ENCODE data around the gene P2RY13. TPM values are rescaled to one million over a fixed set of nuclear protein-coding genes. Genes with fewer than 3 reads are reported as not detected.

The P2RY13 gene
- total and polyA plus RNA-seq, 2 of the 4 experiments (the other 2 are of a cell fraction), result not detected

GRCh38 chr3:151285940-151286339 lies 43.4 kb downstream of the P2RY13 start:
- Histone ChIP-seq H3K4me2 (ENCODE audit: low read depth, low read length) (no peak overlapping the region), H2AK5ac (ENCODE audit: low read depth, low read length) (0 out of 2 replicates have a peak overlapping the region, but pooled peaks have one; percentile 67), H3K14ac (replicated peaks; ENCODE audit: low read depth, low read length) (no peak overlapping the region; the same call in 1 of the 2 replicates), H2BK5ac (ENCODE audit: low read depth, low read length, poor library complexity, severe bottlenecking) (no peak overlapping the region), H3K4ac (ENCODE audit: low read depth, low read length) (no peak overlapping the region), H3K9ac (ENCODE audit: low read depth, low read length) (no peak overlapping the region), H3K4me3 (ENCODE audit: insufficient read depth, low read depth, low read length) (no peak overlapping the region), H4K91ac (ENCODE audit: insufficient read depth, low read depth, low read length) (0 out of 2 replicates have a peak overlapping the region, but pooled peaks have one; percentile 25), H3K23ac (ENCODE audit: low read depth, low read length) (no peak overlapping the region), H3K27me3 (ENCODE audit: control insufficient read depth, insufficient read depth, low read length) (no peaks in the 10 kb centered on the region), H3K4me1 (ENCODE audit: control insufficient read depth, insufficient read depth, low read length) (peaks cover 3% of the 10 kb centered on the region; the same call in 1 of the 2 replicates), H3K27ac (ENCODE audit: insufficient read depth, low read length) (no peak overlapping the region), H2BK15ac (ENCODE audit: low read depth, low read length) (no peak overlapping the region), H3K79me1 (ENCODE audit: low read depth in 1 of 2, low read length in 2 of 2) (no peaks in the 10 kb centered on the region), H3K36me3 (ENCODE audit: control insufficient read depth, insufficient read depth, low read length) (no peaks in the 10 kb centered on the region), H2AFZ (replicated peaks; ENCODE audit: low read length, poor library complexity) (peak overlapping the region; percentile 37), H2BK20ac (ENCODE audit: low read depth, low read length) (peak overlapping the region; percentile 62), H4K5ac (ENCODE audit: low read depth, low read length) (no peak overlapping the region; the same call in 1 of the 2 replicates), H2BK120ac (ENCODE audit: low read depth, low read length) (peak overlapping the region; percentile 5), H3K9me3 (ENCODE audit: control insufficient read depth, insufficient read depth, low read length) (no peaks in the 10 kb centered on the region), H4K20me1 (ENCODE audit: insufficient read depth, low read length) (no peaks in the 10 kb centered on the region), H3K56ac (ENCODE audit: extremely low read depth, insufficient read depth, low read length) (no peak overlapping the region), H3K18ac (ENCODE audit: low read depth, low read length) (peak overlapping the region; percentile 39; the same call in 1 of the 2 replicates), H2AK9ac (replicated peaks; ENCODE audit: low read depth, low read length, poor library complexity) (no peak overlapping the region), H4K8ac (ENCODE audit: low read depth in 2 of 2, low read length in 2 of 2) (no peak overlapping the region), H3K9me1 (ENCODE audit: insufficient read depth, low read length) (no peaks in the 10 kb centered on the region)
- no CpG with 5 or more reads among the region's 1 CpG for WGBS, 2 experiments (ENCODE audit: extremely low coverage in 2 of 2, insufficient read length in 1 of 2)
- CTCF ChIA-PET, result no interaction called here
- BruUV-seq (replicated peaks), result no TSS peak
- dilution Hi-C loops (cut with HindIII; ENCODE audit: low sequenced_read_pairs, unreplicated experiment), result no loop called here
- no peak for ATAC-seq (ENCODE audit: low read depth)
- POLR2A ChIA-PET (ENCODE audit: unreplicated experiment), result no interaction called here
- DNase-seq, result no peak
- intact Hi-C loops (cut with micrococcal nuclease), result loop anchor here (10.0 kb wide), 1 partner anchor 521 kb away; the partner anchor contains the start of gene SIAH2
- in situ Hi-C loops (cut with MboI; ENCODE audit: low sequenced_read_pairs), result no loop called here
- TF ChIP-seq POLR2A (IDR thresholded peaks at IDR 0.05; ENCODE audit: low read depth, low read length) (no peak), FOS (IDR thresholded peaks at IDR 0.05; ENCODE audit: low read depth, low read length) (no peak), RFX5 (IDR thresholded peaks at IDR 0.05; ENCODE audit: low read depth, low read length) (no peak), MXI1 (IDR thresholded peaks at IDR 0.05; ENCODE audit: borderline replicate concordance, low read depth, low read length) (no peak), NFE2L2 (IDR thresholded peaks at IDR 0.05; ENCODE audit: low read depth, low read length) (no peak), CEBPB (IDR thresholded peaks at IDR 0.05; ENCODE audit: low read depth, low read length) (no peak), RAD21 (IDR thresholded peaks at IDR 0.05; ENCODE audit: low read length) (no peak), CHD1 (IDR thresholded peaks at IDR 0.05; ENCODE audit: low read depth, low read length) (no peak), MAFK (IDR thresholded peaks at IDR 0.05; ENCODE audit: low read depth, low read length) (no peak), MAZ (IDR thresholded peaks at IDR 0.05; ENCODE audit: borderline replicate concordance, low read depth, low read length) (no peak), RCOR1 (IDR thresholded peaks at IDR 0.05; ENCODE audit: insufficient replicate concordance, low read length) (no peak), SMC3 (IDR thresholded peaks at IDR 0.05; ENCODE audit: low read depth, low read length) (no peak)
- TF ChIP-seq, protein P1, sequence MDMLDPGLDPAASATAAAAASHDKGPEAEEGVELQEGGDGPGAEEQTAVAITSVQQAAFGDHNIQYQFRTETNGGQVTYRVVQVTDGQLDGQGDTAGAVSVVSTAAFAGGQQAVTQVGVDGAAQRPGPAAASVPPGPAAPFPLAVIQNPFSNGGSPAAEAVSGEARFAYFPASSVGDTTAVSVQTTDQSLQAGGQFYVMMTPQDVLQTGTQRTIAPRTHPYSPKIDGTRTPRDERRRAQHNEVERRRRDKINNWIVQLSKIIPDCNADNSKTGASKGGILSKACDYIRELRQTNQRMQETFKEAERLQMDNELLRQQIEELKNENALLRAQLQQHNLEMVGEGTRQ (IDR thresholded peaks at IDR 0.05; ENCODE audit: low read depth, low read length), result no peak
- TF ChIP-seq, protein P2, sequence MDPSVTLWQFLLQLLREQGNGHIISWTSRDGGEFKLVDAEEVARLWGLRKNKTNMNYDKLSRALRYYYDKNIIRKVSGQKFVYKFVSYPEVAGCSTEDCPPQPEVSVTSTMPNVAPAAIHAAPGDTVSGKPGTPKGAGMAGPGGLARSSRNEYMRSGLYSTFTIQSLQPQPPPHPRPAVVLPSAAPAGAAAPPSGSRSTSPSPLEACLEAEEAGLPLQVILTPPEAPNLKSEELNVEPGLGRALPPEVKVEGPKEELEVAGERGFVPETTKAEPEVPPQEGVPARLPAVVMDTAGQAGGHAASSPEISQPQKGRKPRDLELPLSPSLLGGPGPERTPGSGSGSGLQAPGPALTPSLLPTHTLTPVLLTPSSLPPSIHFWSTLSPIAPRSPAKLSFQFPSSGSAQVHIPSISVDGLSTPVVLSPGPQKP (IDR thresholded peaks at IDR 0.05; ENCODE audit: borderline replicate concordance, low read depth, low read length), result no peak

Measured in IMR-90 (cell line).